Right lobe of liver (tissue), 4 donors: ENCODE data around the gene MYH14.
"Not testable (repeated sequence)": the region's sequence is repeated elsewhere in the genome, so short reads cannot be mapped to it uniquely, and the experiment has no call there.

Experiments used
- POLR2A ChIP-seq: fragments of 450-650 bp; IDR thresholded peaks from one replicate; pipeline ENCODE4 v1.6.1; 2017; ENCODE audit warnings: antibody characterized with exemption, mild to moderate bottlenecking
- TF ChIP-seq, protein P1 (sequence below), 4 donors: fragments of 200-600 bp in 3 of 4; fragments of 450-650 bp in 1 of 4; IDR thresholded peaks; one replicate each; pipeline versions ENCODE4 v1.5.1 to v1.8.0; 2016 to 2022; ENCODE audit warnings: antibody characterized with exemption in 4 of 4, mild to moderate bottlenecking in 2 of 4
- donor health status: DM: no; HTN: no; CAD: no.
- donor health status: DM: no; HTN: no; CAD: no.
- donor health status: DM: no; HTN: yes; CAD: no.

DNA sequence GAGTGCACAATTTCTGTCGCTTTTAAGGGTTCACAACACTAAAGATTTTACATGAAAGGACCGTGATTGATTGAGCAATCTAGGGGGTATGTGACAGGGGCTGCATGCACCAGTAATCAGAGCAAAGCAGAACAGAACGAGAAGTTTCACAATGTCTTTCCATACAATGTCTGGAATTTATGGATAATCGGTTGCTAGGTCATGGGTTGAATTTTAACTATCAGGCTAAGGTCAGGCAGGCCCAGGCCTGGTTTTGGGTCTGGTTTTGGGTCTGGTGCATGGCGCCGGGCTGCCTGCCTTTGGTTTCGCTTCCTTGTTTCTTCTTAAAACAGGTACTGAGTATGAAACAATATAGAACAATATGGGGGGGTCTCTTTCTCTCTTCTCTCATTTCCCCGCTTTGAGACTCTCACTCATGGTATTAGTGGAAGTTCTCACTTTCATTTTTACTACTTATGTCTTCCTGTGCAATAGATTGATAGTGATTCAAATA, 143.7 kb downstream of the MYH14 start:
- TF ChIP-seq, protein P1, sequence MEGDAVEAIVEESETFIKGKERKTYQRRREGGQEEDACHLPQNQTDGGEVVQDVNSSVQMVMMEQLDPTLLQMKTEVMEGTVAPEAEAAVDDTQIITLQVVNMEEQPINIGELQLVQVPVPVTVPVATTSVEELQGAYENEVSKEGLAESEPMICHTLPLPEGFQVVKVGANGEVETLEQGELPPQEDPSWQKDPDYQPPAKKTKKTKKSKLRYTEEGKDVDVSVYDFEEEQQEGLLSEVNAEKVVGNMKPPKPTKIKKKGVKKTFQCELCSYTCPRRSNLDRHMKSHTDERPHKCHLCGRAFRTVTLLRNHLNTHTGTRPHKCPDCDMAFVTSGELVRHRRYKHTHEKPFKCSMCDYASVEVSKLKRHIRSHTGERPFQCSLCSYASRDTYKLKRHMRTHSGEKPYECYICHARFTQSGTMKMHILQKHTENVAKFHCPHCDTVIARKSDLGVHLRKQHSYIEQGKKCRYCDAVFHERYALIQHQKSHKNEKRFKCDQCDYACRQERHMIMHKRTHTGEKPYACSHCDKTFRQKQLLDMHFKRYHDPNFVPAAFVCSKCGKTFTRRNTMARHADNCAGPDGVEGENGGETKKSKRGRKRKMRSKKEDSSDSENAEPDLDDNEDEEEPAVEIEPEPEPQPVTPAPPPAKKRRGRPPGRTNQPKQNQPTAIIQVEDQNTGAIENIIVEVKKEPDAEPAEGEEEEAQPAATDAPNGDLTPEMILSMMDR (IDR thresholded peaks at IDR 0.05), result not testable (repeated sequence)
- not testable (repeated sequence) for TF ChIP-seq POLR2A
